ENCODE data around the gene KCNMA1.

The KCNMA1 gene

DNA sequence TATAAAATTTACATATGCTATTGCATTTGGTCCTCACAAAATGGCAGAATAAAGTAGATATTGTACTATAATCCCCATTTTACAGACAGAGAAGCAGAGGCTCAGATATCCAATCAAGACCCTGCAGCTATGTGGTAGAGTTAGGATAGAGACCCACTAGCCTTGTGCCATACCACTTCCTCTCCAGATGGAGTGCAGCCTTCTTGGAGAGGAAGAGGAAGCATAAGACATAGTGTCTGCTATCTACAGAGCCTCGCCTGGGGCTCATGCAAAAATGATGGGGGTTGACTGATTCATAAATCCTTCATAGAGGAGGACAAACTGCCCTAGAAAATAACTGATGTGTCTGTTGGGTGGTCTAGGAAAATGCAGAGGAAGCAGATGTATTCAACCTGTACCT is 447.3 kb downstream of the KCNMA1 start:
- DNase-seq, result peak; percentile 46

DNA sequence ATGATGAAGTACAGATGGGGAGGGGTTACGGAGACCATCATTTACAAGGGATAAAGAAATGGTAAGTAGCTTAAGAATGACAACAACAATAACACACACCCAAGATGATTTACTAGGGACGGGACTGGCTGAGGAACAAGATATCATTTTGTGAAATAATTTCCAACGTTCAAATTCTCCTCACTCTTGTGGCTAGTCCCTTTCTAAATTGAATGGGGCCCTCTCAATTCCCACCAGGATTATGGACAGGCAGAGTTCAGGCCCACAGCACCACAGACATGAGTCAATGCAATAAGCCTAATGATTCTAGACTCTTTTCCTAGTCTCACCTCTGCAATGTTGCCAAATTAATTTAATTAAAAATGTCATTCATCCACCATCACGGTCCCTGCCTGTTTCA is 448.1 kb downstream of the KCNMA1 start:
- no peak for DNase-seq

DNA sequence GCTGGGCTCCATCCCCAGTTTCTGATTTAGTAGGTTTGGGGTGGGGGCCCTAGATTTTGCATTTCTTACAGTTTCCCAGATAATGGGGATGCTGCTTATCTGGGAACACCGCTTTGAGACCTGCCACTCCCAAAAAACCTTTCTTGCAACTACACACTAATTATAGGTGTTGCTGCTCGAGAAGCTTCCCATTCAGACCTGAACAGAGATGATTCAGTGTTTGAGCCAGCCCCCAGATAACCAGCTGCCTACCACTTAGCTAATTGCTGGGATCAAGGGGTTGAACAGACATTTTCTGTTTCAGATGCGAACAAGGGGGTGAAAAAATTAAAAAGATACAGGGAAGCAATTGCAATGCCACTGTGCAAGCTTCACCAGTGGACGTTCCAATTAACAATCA is 448.5 kb downstream of the KCNMA1 start:
- DNase-seq, result no peak

DNA sequence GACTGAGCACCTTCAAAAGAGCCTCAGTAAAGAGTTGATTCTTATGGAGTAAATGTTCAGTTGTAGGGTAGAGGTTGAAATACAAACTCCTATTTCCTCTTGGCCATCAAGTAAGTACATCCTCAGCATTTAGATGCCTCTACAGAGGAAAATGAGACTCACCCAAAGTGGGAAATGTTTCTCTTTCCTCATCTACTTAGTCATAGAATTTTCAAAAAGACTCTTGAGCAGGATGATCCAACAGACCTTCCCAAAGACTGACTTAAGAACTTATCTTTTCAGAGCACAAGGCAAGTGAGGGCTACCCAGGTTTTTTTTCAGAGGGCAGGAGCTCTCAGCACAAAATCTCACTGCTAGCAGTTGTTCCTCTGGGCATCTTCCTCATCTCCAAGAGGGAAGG is 449.1 kb downstream of the KCNMA1 start:
- no peak for DNase-seq

DNA sequence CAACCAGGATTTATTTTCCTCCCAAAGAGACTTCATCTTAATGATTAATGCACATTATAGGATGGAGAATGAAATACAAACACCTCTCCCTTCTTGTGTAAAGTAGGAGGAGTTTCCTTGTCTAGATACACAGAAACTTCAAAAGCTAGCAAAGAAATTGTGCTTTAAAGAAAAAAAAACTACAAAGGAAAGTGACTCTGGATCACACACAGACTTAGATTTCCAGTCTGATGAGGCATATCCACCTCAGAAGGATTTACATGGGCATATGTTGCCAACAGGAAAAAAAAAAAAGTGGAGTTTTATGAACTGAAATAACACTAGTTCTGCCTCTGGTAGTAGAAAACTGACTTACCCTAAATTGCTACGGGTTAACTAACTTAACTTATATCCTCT is 449.6 kb downstream of the KCNMA1 start:
- DNase-seq, result no peak

DNA sequence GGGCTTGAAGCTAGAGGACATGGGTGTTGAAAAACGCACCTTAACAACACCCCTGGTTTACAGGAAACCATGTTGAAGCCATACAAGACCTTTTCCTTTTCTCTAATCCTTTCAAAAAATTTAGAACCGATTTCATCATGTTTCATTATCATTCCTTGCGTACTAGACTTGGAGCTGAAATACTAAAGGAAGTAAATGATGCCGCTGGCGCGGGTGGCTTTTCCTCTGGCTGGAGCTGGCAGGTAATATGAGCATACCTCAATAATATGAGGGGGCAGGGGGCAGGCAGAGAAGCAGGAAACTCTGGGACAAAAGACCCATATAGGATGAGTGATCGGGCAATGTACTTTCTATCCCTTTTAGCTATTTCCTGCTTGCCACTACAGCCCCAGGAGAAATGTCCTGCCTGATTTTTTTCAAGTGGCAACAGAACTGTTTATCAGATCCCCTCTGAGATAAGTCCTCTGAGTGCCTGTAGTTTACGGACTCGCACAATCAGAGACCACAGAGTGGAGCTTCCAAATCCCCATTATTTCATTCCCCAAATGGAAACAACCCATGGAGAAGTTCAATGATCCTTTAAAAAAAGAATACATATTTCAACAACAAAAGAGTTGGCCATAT is 450.1 kb downstream of the KCNMA1 start:
- DNase-seq, result no peak

DNA sequence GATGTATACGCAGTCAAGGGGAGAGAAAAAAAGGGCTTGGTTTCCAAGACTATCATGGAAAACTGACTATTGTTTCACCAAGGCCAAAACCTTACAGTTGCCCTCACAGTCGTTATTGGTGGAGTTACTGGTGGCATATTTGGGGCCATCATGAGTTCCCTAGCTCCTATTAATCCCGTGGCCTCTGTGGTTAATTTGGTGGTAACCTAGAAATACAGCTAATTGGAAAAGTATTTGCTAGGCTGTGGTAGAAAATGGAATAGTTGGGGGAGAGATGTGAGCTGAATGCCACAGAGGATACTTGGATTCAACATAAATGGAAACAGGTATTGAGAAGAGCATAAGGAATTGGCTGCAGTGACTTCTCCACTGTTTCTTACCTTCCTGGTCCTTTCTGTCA is 450.7 kb downstream of the KCNMA1 start:
- no peak for DNase-seq

DNA sequence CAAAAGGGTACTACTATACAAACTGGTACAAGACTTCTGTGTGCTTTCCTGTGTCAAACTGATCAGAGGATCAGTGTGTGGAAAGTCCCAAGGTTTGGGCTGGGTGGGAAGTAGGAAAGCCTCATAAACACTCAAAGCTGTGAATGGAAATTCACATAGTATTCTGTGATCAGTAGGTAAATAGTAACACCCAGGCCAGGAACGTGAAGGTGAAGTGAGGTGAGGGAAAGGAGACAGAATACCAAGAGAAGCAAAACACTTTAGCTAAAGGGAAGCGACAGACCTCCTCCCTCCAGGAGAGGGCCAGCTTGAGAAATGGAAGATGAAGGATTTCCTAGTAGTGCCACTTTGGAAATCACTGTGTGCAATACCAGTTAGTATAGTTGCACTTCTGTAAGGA is 451.9 kb downstream of the KCNMA1 start:
- no peak for DNase-seq

DNA sequence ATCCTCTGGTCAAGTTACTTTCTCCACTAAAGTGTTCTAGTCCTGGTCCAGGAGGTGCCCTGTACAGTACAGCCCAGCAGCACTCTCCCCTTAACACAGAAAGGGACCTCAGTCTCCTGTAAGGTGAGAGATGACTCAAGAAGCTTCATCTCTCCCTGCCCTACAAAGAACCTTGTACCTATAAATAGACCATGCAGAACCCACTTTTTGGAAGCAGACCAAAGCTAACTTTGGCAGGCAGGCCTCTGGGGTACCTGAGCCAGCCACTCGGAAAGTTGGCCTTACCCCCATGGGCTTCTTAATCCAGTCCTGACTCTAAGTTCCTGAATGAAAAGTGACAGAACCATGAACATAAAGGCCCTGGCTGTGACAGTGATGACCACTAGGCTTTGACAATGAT is 454.8 kb downstream of the KCNMA1 start:
- no peak for DNase-seq

DNA sequence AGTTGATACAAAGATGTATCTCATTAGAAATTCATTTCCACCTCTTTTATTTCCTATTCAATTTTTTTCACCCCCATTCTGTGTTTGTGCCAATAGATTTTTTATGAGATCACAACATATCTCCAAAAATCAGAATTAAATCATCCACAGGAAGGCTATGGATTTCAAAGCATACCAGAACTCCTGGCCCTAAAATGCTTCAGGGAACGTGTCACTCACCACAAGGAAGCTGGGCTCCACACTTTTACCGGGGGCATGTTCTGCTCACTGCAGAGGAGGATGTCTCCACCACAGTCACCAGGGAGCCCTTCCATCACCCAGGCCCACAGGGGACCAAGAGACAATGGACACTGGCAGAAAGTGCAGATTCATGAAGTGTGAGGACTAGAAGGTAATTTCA is 456.8 kb downstream of the KCNMA1 start:
- DNase-seq, result no peak

DNA sequence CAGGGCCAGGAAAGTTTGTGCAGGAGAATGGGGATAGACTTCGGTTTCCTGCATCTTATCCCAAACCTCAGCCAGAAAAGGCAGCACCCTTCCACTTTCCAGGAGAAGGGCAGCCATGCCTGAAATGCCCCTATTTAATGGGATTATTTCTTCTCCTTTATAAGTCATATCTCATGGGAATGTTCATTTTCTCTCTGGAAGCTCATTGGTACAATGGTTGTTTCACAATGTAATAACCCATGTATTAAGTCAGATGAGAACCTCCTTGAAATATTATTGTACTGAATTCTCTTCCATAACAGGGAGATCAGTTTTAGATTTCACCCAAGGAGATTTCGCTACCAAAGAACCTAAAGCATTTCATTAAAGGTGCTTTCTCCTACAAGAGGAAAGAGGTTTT is 457.5 kb downstream of the KCNMA1 start:
- no peak for DNase-seq

DNA sequence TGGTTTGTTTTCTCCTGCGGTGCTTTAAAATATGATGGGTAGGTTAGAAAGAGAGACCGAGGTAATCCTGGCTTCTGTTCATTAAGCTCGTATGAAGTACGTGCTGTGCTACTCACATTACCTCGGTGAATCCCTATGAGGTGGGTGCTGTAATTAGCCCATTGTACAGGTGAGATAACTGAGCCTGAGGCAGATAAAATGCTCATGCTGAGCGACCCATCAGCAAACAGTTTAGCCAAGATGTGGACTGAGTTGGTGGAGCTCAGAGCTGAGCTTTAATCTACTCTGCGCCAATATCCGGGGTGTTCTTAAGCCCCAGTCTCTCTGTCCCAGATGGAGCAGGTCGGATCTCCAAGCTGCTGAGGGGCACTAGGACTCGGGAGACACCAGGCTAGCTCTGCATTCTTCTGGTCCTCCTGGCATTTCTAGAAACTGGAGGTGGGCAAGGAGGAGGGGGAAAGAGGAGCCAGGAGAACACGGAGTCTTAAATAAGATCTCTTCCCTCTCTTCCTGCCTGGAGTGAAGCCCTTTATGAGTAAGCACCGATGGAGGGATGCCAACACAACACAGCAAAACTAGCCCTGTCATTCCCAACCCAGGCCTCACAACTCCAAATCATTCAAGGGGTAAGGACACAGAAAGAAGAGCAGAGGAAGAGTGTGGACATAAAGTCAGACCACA is 458.5 kb downstream of the KCNMA1 start:
- DNase-seq, result no peak

DNA sequence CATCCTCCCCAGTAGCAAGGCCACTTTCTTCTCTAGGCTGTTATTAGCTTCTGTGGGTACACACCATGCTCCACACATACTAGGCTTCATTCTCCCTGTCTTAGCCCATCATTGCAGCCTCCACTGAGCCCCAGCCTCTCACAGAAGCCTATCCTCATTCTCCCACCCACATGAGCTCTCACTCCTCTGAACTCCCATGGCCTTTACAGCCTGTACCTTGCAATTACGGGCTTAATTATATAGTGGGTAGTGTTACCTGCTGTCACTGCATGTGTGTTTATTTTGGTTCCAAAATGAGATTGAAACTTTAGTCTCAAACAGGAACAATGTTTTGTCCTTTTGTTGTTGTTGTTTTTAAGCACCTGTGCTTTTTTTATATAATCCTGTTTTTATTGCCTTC is 460.0 kb downstream of the KCNMA1 start:
- no peak for DNase-seq

DNA sequence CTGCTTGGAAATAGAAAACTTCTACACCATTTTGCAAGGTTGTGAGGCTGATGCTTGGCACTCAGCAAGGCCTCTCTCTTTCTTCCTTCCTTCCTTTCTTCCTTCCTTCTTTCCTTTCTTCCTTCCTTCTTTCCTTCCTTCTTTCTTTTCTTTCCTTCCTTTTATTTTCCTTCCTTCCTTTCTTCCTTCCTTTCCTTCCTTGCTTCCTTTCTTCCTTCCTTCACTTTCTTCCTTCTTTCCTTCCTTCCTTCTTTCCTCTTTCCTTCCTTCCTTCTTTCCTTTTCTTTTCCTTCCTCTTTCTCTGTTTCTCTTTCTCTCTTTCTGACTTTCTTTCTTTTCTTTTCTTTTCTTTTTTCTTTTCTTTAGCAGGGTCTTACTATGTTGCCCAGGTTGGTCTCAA is 460.4 kb downstream of the KCNMA1 start:
- no peak for DNase-seq

DNA sequence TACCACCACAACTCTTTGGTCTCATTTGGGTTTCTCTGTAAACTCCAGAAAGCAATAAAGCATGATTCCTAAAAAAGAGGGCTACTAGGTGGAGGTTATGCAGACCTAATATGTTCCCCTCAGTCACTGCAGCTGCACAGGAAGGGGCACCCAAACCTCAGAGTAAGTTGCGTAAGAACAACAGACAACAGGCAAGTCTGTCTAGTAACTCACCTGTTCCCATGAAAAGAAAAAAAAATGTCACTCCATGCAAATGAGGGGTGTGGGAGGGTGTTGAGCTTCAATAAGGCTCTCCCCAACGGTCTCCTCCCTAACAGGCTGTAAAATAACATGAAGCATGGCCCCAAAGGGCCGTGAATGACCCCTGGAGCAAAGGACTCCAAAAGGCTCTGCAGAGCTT is 461.4 kb downstream of the KCNMA1 start:
- peak; percentile 6 for DNase-seq

DNA sequence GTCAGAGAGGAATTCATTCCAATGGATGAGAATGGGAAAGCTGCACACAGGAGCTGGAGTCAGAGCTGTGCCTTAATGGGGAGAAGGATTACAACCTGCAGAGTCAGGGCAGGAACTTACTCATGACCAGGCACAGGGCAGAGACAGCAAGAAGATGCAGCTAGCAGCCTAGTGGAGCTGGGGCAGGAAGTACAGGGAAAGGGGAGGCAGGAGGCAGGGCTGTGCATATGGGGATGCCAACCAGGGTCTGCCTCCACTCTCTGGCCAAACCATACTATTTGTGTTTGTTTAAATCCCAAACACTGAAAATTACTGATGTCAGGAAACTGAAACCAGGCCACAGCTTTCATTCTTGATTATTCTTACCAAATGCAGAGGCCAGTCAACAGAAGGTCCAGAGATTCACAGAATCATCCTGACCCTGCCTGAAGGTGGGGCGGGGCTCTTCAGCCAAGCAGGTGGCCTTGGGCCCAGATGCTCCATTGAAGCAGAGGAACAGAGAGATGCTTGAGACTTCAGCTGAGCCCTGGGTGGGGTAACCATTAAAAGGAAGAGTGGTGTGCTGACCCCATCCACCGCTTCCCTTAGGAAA is 461.9 kb downstream of the KCNMA1 start:
- no peak for DNase-seq

DNA sequence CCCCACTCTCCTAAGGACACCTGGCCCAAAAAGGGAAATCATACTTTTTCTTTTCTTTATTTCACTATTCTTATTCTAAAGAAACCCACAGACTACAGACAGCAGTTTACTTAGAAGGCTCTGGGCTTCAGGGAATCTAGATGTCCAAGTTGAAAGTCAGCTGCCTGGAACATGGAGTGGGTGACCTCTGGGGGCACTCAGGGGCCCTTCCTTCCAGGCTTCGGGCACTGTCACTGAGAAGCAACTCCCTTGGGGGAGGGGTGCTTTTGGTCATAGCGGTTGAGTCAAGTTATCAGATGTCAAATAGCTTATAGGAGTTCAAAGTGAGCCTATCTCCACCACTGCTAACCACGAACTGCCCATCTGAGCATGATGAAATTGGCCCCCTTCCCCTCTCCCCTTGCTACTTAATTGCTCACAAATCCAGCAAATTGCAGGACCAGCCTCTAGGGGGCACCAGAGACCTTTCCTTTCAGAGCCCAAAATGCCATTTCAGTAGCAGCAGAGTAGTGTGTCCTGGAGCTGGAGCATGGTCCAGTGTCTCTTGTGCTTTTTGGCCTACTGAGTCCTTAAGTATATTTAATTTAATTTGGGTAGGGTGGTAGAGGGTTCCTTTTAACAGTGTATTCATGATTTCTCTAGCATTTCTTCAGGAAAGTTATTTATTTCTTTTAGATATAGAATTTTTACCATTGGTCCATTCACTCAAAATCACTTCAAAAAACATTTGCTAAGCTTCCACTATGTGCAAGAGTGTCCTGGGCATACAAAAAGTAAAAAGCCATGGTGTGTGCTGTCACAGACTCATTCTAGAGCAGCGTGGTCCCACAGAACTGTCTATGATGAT is 463.8 kb downstream of the KCNMA1 start:
- peak; percentile 72 for DNase-seq

DNA sequence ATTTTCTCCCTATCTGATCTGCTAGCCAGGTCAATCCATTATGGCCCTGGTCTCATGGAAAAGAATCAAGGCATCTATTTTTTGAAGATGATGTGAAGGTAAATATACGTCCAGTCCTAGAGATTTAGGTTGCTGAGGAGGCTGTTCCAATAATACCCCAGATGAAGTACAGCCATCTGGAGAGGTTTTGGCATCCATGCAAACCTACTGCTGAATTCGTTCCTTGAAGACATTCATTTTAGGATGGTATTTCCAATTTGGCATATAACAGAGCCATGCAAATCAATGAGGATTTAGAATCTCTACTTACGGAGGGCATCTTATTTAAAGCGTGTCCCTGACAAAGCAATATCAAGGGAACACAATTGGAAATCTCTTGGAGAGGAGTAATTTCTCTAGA is 465.5 kb downstream of the KCNMA1 start:
- no peak for DNase-seq

DNA sequence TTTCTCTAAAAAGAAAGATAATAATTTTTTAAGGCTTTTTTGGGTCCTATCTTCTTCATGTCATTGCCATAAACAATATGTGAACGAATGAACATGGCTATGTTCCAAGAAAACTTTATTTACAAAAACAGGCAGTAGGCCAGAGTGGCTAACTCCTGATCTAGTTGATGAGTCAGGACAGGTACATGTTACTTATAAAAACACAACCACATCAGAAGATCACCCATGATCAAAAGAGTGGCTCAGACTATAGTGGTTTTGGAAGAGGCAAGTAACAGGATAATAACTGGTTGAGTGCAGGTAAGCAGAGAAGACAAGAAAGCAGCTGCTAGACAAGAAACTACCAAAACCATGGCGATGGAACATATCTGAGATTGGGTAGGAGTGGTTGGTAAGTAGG is 468.7 kb downstream of the KCNMA1 start:
- no peak for DNase-seq

DNA sequence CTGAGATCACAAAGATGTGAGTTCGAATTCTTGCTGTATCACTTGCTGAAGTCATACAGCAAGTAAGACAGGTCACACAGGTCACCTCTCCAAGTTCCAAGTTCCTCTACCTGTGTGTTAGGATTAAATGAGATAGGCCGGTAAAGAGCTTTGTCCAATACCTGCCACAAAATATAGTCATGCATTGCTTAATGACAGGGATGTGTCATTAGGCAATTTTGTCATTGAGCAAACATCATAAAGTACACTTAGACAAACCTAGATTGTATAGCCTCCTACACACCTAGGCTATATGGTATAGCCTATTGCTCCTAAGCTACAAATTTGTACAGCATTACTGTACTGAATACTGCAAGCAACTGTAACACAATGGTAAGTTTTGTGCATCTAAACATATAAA is 469.4 kb downstream of the KCNMA1 start:
- no peak for DNase-seq

DNA sequence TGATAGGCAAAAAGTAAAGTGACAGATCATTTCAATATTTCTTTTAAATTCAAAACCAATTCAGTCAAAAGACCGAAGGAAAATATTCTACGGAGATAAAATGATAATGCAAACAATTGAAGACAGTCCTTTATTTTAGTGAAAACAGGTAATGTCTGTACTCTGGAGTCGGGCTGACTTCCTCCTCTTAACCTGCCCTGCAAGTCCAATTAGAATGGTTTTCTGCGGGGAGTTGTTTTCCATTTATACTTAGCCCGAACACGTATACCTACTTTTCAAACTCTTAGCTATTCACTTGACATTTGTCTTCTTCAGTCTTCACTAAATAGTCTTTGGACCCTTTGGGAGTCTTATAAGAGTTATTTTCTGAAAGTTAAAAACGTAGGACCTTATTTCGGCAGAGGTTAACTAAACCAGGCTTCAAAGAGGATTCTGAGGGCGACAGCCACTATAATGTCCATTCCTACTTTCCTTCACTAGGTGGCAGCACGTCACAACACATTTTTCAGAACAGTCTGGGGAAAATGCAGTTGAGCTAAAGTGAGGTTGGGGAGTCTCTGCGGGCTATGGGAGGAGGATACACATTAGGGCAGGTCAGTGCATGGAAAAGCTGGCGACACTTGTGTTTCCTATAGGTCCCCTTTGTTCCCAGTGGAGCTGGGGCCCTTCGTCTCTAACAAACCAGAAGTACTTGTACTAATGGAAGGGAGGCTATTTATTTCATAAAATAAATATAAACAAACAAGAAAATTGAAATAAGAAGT is 472.0 kb downstream of the KCNMA1 start:
- DNase-seq, result peak; percentile 12

DNA sequence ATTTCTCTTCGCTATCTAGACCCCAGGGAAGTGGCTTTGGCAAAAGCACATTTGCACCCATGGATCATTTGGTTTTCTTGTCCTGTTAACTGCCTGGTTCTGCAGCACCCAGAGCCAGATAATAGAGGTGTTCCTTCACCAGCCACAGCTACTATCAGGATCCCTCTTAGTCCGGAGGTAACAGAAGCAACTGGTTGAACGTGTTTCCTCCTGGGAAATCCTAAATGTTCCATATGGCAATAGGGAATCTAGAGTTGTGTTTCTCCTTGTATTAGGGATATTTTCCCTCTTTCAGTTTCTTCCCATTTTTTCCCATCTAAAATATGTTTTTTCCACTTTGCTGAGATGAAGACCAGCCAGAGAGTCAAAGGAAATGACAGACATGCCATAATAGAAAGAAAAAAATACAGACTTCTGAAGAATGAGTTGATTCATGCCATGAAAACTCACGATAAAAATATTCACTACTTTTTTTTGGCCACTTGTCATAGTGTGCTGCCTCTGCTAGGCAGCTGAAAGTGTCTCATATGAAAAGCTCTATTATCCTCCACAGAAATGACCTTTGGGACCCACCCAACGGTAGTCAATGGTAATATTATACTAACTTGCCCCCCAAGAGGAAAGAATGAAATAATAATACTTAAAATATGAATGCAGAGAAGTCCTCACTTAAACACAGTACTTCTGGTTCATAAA is 472.8 kb downstream of the KCNMA1 start:
- DNase-seq, result no peak

Measured in MV-4-11 (cell line).